Panc1 (cell line): ENCODE measurements around the gene WBP2. TPM values are rescaled to one million over a fixed set of nuclear protein-coding genes. Genes with fewer than 3 reads are reported as not detected.

Source experiments
- ATAC-seq: fragments of 200-7000 bp; cut with Tn5 transposase; 2 replicates; pipeline ENCODE4 v1.9.1; 2020; ENCODE audit warnings: mild to moderate bottlenecking, moderate library complexity
- BruUV-seq: library from RNA; stranded (reverse); fragments of 400-500 nt; replicated peaks from 2 replicates; lab custom pipeline; 2021; lab: Mats Ljungman, UMichigan
- CTCF ChIA-PET: fragments of 300-600 bp; sonication (Branson Sonifier 250); formaldehyde crosslinking; loops from one replicate; lab custom pipeline; 2022; ENCODE audit warnings: antibody characterized with exemption; lab: Charles Lee
- POLR2A ChIA-PET: fragments of 300-600 bp; sonication (Branson Sonifier 250); formaldehyde crosslinking; loops from one replicate; lab custom pipeline; 2022; ENCODE audit warnings: antibody characterized with exemption; lab: Charles Lee
- DNase-seq: peaks from one replicate; pipeline ENCODE4 v3.0.0-alpha.2; 2010; ENCODE audit warnings: low read depth, low spot score
- H3K27ac ChIP-seq: 2 replicates; pipeline ENCODE4 v1.5.1; 2011; ENCODE audit warnings: mild to moderate bottlenecking, low read length, inconsistent platforms
- H3K27me3 ChIP-seq: fragments of 200-500 bp; sonication (Bioruptor generic); 2 replicates; pipeline ENCODE4 v1.6.0; 2014; ENCODE audit warnings: low read length, inconsistent platforms; ENCODE audit not compliant: control insufficient read depth, insufficient read depth
- H3K36me3 ChIP-seq: fragments of 200-500 bp; sonication (Bioruptor generic); 2 replicates; pipeline ENCODE4 v1.5.1; 2014; ENCODE audit warnings: inconsistent platforms, mild to moderate bottlenecking, low read length, moderate library complexity; ENCODE audit not compliant: control insufficient read depth, insufficient read depth
- H3K4me1 ChIP-seq: 2 replicates; pipeline ENCODE4 v1.5.1; 2011; ENCODE audit warnings: inconsistent platforms, mild to moderate bottlenecking, low read length, moderate library complexity; ENCODE audit not compliant: control insufficient read depth, insufficient read depth
- H3K4me3 ChIP-seq, 2 experiments: 2 replicates each; pipeline ENCODE4 v1.5.1; 2011 to 2012; ENCODE audit warnings: low read depth in 2 of 2, low read length in 2 of 2, mild to moderate bottlenecking in 2 of 2, inconsistent platforms in 1 of 2, moderate library complexity in 1 of 2
- H3K9me3 ChIP-seq: fragments of 200-500 bp; sonication (Bioruptor generic); 2 replicates; pipeline ENCODE4 v1.5.1; 2014; ENCODE audit warnings: low read depth, mild to moderate bottlenecking, inconsistent platforms, low read length, moderate library complexity; ENCODE audit not compliant: control insufficient read depth, insufficient read depth
- CTCF ChIP-seq: fragments of 450-650 bp; IDR thresholded peaks from 2 replicates; pipeline ENCODE4 v1.5.1; 2017; ENCODE audit warnings: mild to moderate bottlenecking
- POLR2AphosphoS5 ChIP-seq: IDR thresholded peaks from 2 replicates; pipeline ENCODE4 v1.6.1; 2012; ENCODE audit warnings: mild to moderate bottlenecking, low read depth, low read length, moderate library complexity
- REST ChIP-seq, 2 experiments: IDR thresholded peaks; 2 replicates each; pipeline ENCODE4 v1.6.1; 2011 to 2012; ENCODE audit warnings: low read depth in 2 of 2, control low read depth in 1 of 2, low read length in 1 of 2, mild to moderate bottlenecking in 1 of 2, moderate library complexity in 1 of 2; ENCODE audit not compliant: insufficient read depth in 1 of 2
- SIN3A ChIP-seq: IDR thresholded peaks from 2 replicates; pipeline ENCODE4 v1.6.1; 2012; ENCODE audit warnings: low read depth, mild to moderate bottlenecking, low read length, moderate library complexity, borderline replicate concordance; ENCODE audit not compliant: insufficient read depth
- TCF7L2 ChIP-seq: IDR thresholded peaks from 2 replicates; pipeline ENCODE4 v1.6.1; 2011; ENCODE audit warnings: mild to moderate bottlenecking, low read depth, low read length, inconsistent platforms
- in situ Hi-C: cut with HindIII; loops from 2 replicates; pipeline ENCODE4 v1.10.0; 2016; ENCODE audit warnings: low sequenced_read_pairs, low pct_unique_long_range_greater_than_20kb
- intact Hi-C: fragments of 100-400 bp; cut with micrococcal nuclease; formaldehyde crosslinking; loops from one replicate; pipeline ENCODE4 v1.10.0; 2022; ENCODE audit not compliant: unreplicated experiment
- total RNA-seq: library from RNA; stranded (reverse); gene quantifications from one replicate; pipeline ENCODE4 v1.2.1, GENCODE V29; 2021; ENCODE audit not compliant: unreplicated experiment

The WBP2 gene
- total RNA-seq, 1 experiment from 2014 or later, result 163 TPM

- ChIA-PET POLR2A (interaction anchor here (0.6 kb wide), 1 partner anchor 31 kb away, joined by 3 read pairs; no protein-coding TSS in a partner anchor), CTCF (no interaction called here)
- ATAC-seq (no peak), DNase-seq (no peak)
- no peak for TF ChIP-seq SIN3A
- TF ChIP-seq REST (IDR thresholded peaks at IDR 0.05; ENCODE audit: insufficient read depth in 1 of 2, low read depth in 2 of 2, low read length in 1 of 2), result no peak
- TF ChIP-seq TCF7L2, result no peak
- TF ChIP-seq POLR2AphosphoS5, result no peak
- no peak for TF ChIP-seq CTCF
- intact Hi-C loops, result no loop called here
- no TSS peak for BruUV-seq
- Histone ChIP-seq H3K9me3 (no peaks in the 10 kb centered on the region), H3K4me1 (no peaks in the 10 kb centered on the region), H3K4me3 (no peak overlapping the region), H3K36me3 (no peaks in the 10 kb centered on the region), H3K27ac (no peak overlapping the region), H3K27me3 (no peaks in the 10 kb centered on the region)
- in situ Hi-C loops, result no loop called here
Measured at GRCh38 chr17:75808549-75808904, 46.6 kb downstream of the WBP2 start.

GRCh38 chr17:75807861-75808260 lies 47.3 kb downstream of the WBP2 start:
- ChIA-PET CTCF (interaction anchor here (0.6 kb wide), 1 partner anchor 215 kb away, joined by 5 read pairs; no protein-coding TSS in a partner anchor), POLR2A (no interaction called here)
- DNase-seq (no peak), ATAC-seq (no peak)
- no TSS peak for BruUV-seq
- Histone ChIP-seq H3K27ac (no peak overlapping the region), H3K36me3 (no peaks in the 10 kb centered on the region), H3K4me3 (no peak overlapping the region), H3K9me3 (no peaks in the 10 kb centered on the region), H3K27me3 (no peaks in the 10 kb centered on the region), H3K4me1 (no peaks in the 10 kb centered on the region)
- intact Hi-C loops (no loop called here), in situ Hi-C loops (no loop called here)
- TF ChIP-seq POLR2AphosphoS5, result no peak
- TF ChIP-seq TCF7L2, result no peak
- no peak for TF ChIP-seq CTCF
- TF ChIP-seq REST (IDR thresholded peaks at IDR 0.05; ENCODE audit: insufficient read depth in 1 of 2, low read depth in 2 of 2, low read length in 1 of 2), result no peak
- TF ChIP-seq SIN3A, result no peak
